HEK293 (cell line): ENCODE measurements around the gene FAAP100.

ENCODE experiments used
- GLIS2 ChIP-seq: fragments of 450-650 bp; formaldehyde crosslinking; IDR thresholded peaks from 2 replicates; pipeline ENCODE4 v1.5.1; 2016; ENCODE audit warnings: missing biosample characterization, missing genetic modification characterization
- HOXC10 ChIP-seq: sonication (generic); formaldehyde crosslinking; IDR thresholded peaks from 2 replicates; pipeline ENCODE4 v1.8.1; 2023; ENCODE audit warnings: mild to moderate bottlenecking, missing genetic modification reagents
- HOXD13 ChIP-seq: sonication (generic); formaldehyde crosslinking; IDR thresholded peaks from 2 replicates; pipeline ENCODE4 v1.8.0; 2022; ENCODE audit warnings: missing genetic modification reagents, borderline replicate concordance
- KLF9 ChIP-seq: fragments of 450-650 bp; formaldehyde crosslinking; IDR thresholded peaks from 2 replicates; pipeline ENCODE4 v1.5.1; 2016; ENCODE audit warnings: missing biosample characterization, missing genetic modification characterization, low read depth
- MEIS1 ChIP-seq: sonication (generic); formaldehyde crosslinking; IDR thresholded peaks from 2 replicates; pipeline ENCODE4 v1.8.1; 2022; ENCODE audit warnings: missing genetic modification reagents, mild to moderate bottlenecking, borderline replicate concordance
- SALL2 ChIP-seq: fragments of 450-650 bp; formaldehyde crosslinking; IDR thresholded peaks from 2 replicates; pipeline ENCODE4 v1.5.0; 2017; ENCODE audit warnings: missing biosample characterization, mild to moderate bottlenecking, missing genetic modification characterization, borderline replicate concordance
- SCRT2 ChIP-seq: fragments of 450-650 bp; formaldehyde crosslinking; IDR thresholded peaks from 2 replicates; pipeline ENCODE4 v1.5.1; 2016; ENCODE audit warnings: missing biosample characterization, missing genetic modification characterization
- SP3 ChIP-seq: fragments of 450-650 bp; formaldehyde crosslinking; IDR thresholded peaks from 2 replicates; pipeline ENCODE4 v1.5.1; 2016; ENCODE audit warnings: missing biosample characterization, missing genetic modification characterization
- TRIM28 ChIP-seq: IDR thresholded peaks from 2 replicates; pipeline ENCODE4 v1.6.1; 2011; ENCODE audit warnings: low read length, control low read depth, borderline replicate concordance
- ZBTB21 ChIP-seq: fragments of 450-650 bp; formaldehyde crosslinking; IDR thresholded peaks from 2 replicates; pipeline ENCODE4 v1.5.1; 2017; ENCODE audit warnings: missing biosample characterization, missing genetic modification characterization
- ZFP3 ChIP-seq: fragments of 450-650 bp; formaldehyde crosslinking; IDR thresholded peaks from 2 replicates; pipeline ENCODE4 v1.5.1; 2016; ENCODE audit warnings: low read depth, missing biosample characterization, missing genetic modification characterization
- ZFP41 ChIP-seq: fragments of 450-650 bp; formaldehyde crosslinking; IDR thresholded peaks from 2 replicates; pipeline ENCODE4 v1.5.1; 2016; ENCODE audit warnings: missing biosample characterization, missing genetic modification characterization, borderline replicate concordance
- ZIC2 ChIP-seq: fragments of 450-650 bp; formaldehyde crosslinking; IDR thresholded peaks from 2 replicates; pipeline ENCODE4 v1.5.1; 2016; ENCODE audit warnings: missing biosample characterization, missing genetic modification characterization
- ZNF112 ChIP-seq: fragments of 450-650 bp; formaldehyde crosslinking; IDR thresholded peaks from 2 replicates; pipeline ENCODE4 v1.5.0; 2017; ENCODE audit warnings: missing biosample characterization, missing genetic modification characterization
- ZNF184 ChIP-seq: fragments of 450-650 bp; IDR thresholded peaks from 2 replicates; pipeline ENCODE4 v1.5.1; 2018; ENCODE audit warnings: missing biosample characterization, mild to moderate bottlenecking, missing genetic modification characterization
- ZNF221 ChIP-seq: fragments of 450-650 bp; formaldehyde crosslinking; IDR thresholded peaks from 2 replicates; pipeline ENCODE4 v1.5.1; 2017; ENCODE audit warnings: missing biosample characterization, missing genetic modification characterization, borderline replicate concordance
- ZNF341 ChIP-seq: fragments of 450-650 bp; formaldehyde crosslinking; IDR thresholded peaks from 2 replicates; pipeline ENCODE4; 2016; ENCODE audit warnings: low read depth, missing biosample characterization, missing genetic modification characterization
- ZNF391 ChIP-seq: fragments of 450-650 bp; formaldehyde crosslinking; IDR thresholded peaks from 2 replicates; pipeline ENCODE4 v1.5.1; 2016; ENCODE audit warnings: low read depth, missing biosample characterization, missing genetic modification characterization, borderline replicate concordance
- ZNF416 ChIP-seq: fragments of 450-650 bp; formaldehyde crosslinking; IDR thresholded peaks from 2 replicates; pipeline ENCODE4 v1.5.1; 2016; ENCODE audit warnings: missing biosample characterization, missing genetic modification characterization
- ZNF426 ChIP-seq: fragments of 450-650 bp; formaldehyde crosslinking; IDR thresholded peaks from 2 replicates; pipeline ENCODE4 v1.5.1; 2017; ENCODE audit warnings: missing biosample characterization, missing genetic modification characterization, mild to moderate bottlenecking, inconsistent platforms, moderate library complexity
- ZNF433 ChIP-seq: fragments of 450-650 bp; formaldehyde crosslinking; IDR thresholded peaks from 2 replicates; pipeline ENCODE4 v1.5.1; 2016; ENCODE audit warnings: missing biosample characterization, missing genetic modification characterization, low read depth
- ZNF521 ChIP-seq: fragments of 450-650 bp; formaldehyde crosslinking; IDR thresholded peaks from 2 replicates; pipeline ENCODE4 v1.5.1; 2017; ENCODE audit warnings: missing biosample characterization, mild to moderate bottlenecking, missing genetic modification characterization
- ZNF555 ChIP-seq: fragments of 450-650 bp; formaldehyde crosslinking; conservative IDR thresholded peaks from 2 replicates; pipeline ENCODE4 v1.5.1; 2017; ENCODE audit warnings: missing biosample characterization, mild to moderate bottlenecking, missing genetic modification characterization, inconsistent platforms
- ZNF610 ChIP-seq: fragments of 450-650 bp; formaldehyde crosslinking; IDR thresholded peaks from 2 replicates; pipeline ENCODE4 v1.5.1; 2016; ENCODE audit warnings: missing biosample characterization, missing genetic modification characterization, borderline replicate concordance
- ZNF626 ChIP-seq: fragments of 450-650 bp; sonication (Bioruptor Pico); formaldehyde crosslinking; IDR thresholded peaks from 2 replicates; pipeline ENCODE4 v1.5.1; 2018; ENCODE audit warnings: missing biosample characterization, missing genetic modification characterization, inconsistent platforms
- ZNF664 ChIP-seq: fragments of 450-650 bp; formaldehyde crosslinking; IDR thresholded peaks from 2 replicates; pipeline ENCODE4 v1.5.1; 2016; ENCODE audit warnings: missing biosample characterization, missing genetic modification characterization
- ZNF747 ChIP-seq: fragments of 450-650 bp; formaldehyde crosslinking; IDR thresholded peaks from 2 replicates; pipeline ENCODE4 v1.5.1; 2016; ENCODE audit warnings: missing biosample characterization, missing genetic modification characterization
- ZSCAN30 ChIP-seq: fragments of 450-650 bp; IDR thresholded peaks from 2 replicates; pipeline ENCODE4 v1.5.1; 2018; ENCODE audit warnings: missing biosample characterization, mild to moderate bottlenecking, missing genetic modification characterization, moderate library complexity
- ZSCAN4 ChIP-seq: fragments of 450-650 bp; formaldehyde crosslinking; IDR thresholded peaks from 2 replicates; pipeline ENCODE4 v1.5.1; 2017; ENCODE audit warnings: missing biosample characterization, missing genetic modification characterization
- ZXDB ChIP-seq: fragments of 450-650 bp; formaldehyde crosslinking; IDR thresholded peaks from 2 replicates; pipeline ENCODE4 v1.5.1; 2016; ENCODE audit warnings: missing biosample characterization, missing genetic modification characterization
- TF ChIP-seq, protein P1 (sequence below): fragments of 450-650 bp; formaldehyde crosslinking; IDR thresholded peaks from 2 replicates; pipeline ENCODE4 v1.5.1; 2016; ENCODE audit warnings: missing biosample characterization, missing genetic modification characterization, borderline replicate concordance
- TF ChIP-seq, protein P2 (sequence below): fragments of 450-650 bp; IDR thresholded peaks from 2 replicates; pipeline ENCODE4 v1.5.1; 2018; ENCODE audit warnings: missing biosample characterization, mild to moderate bottlenecking, missing genetic modification characterization
- TF ChIP-seq, protein P3 (sequence below): fragments of 450-650 bp; formaldehyde crosslinking; IDR thresholded peaks from 2 replicates; pipeline ENCODE4 v1.5.1; 2017; ENCODE audit warnings: missing biosample characterization, mild to moderate bottlenecking, missing genetic modification characterization, moderate library complexity

FAAP100 gene

DNA sequence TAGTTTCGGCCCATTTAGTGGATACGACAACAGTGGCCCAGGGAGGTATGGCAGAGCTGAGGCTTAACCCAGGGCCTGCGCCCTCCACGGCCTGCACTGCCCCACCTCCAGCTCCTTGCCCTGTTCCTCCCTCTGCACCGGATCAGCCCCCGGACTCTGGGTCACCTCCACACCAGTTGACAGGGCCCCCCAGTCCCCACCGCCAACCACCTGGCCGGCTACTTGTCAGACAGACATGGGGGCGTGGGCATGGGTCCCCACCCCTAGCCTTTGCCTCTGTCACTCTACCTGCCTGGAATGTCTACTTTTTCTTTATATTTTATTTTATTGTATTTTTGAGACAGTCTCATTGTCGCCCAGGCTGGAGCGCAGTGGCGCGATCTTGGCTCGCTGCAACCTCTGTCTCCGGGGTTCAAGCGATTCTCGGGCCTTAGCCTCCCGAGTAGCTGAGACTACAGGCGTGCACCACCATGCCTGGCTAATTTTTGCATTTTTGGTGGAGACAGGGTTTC is 36.6 kb downstream of the FAAP100 start (continued):
- TF ChIP-seq ZNF626 (no peak), ZNF341 (peak; percentile 36), ZNF521 (tag by site-specific recombination) (no peak), ZNF112 (tag by site-specific recombination) (no peak), ZSCAN4 (tag by site-specific recombination) (no peak), SCRT2 (tag by site-specific recombination) (no peak), SP3 (tag by site-specific recombination) (peak; percentile 51), GLIS2 (0 out of 2 replicates have a peak, but pooled peaks have one; percentile 2), HOXD13 (CRISPR knock-in tag) (no peak), KLF9 (tag by site-specific recombination) (peak; percentile 7; the same call in 1 of the 2 replicates), ZIC2 (no peak), ZNF221 (tag by site-specific recombination) (no peak), ZBTB21 (tag by site-specific recombination) (no peak), ZNF664 (tag by site-specific recombination) (no peak), HOXC10 (CRISPR knock-in tag) (no peak), SALL2 (tag by site-specific recombination) (no peak), ZNF184 (tag by site-specific recombination) (no peak), ZNF416 (tag by site-specific recombination) (no peak), ZFP41 (tag by site-specific recombination) (no peak), ZNF433 (tag by site-specific recombination) (no peak), ZNF747 (tag by site-specific recombination) (no peak), ZFP3 (tag by site-specific recombination) (no peak), ZNF391 (tag by site-specific recombination) (no peak), ZSCAN30 (tag by site-specific recombination) (no peak), ZNF426 (tag by site-specific recombination) (no peak), MEIS1 (CRISPR knock-in tag) (no peak), ZNF610 (tag by site-specific recombination) (no peak), ZXDB (no peak), ZNF555 (tag by site-specific recombination) (no peak), TRIM28 (no peak)
- TF ChIP-seq, protein P1, sequence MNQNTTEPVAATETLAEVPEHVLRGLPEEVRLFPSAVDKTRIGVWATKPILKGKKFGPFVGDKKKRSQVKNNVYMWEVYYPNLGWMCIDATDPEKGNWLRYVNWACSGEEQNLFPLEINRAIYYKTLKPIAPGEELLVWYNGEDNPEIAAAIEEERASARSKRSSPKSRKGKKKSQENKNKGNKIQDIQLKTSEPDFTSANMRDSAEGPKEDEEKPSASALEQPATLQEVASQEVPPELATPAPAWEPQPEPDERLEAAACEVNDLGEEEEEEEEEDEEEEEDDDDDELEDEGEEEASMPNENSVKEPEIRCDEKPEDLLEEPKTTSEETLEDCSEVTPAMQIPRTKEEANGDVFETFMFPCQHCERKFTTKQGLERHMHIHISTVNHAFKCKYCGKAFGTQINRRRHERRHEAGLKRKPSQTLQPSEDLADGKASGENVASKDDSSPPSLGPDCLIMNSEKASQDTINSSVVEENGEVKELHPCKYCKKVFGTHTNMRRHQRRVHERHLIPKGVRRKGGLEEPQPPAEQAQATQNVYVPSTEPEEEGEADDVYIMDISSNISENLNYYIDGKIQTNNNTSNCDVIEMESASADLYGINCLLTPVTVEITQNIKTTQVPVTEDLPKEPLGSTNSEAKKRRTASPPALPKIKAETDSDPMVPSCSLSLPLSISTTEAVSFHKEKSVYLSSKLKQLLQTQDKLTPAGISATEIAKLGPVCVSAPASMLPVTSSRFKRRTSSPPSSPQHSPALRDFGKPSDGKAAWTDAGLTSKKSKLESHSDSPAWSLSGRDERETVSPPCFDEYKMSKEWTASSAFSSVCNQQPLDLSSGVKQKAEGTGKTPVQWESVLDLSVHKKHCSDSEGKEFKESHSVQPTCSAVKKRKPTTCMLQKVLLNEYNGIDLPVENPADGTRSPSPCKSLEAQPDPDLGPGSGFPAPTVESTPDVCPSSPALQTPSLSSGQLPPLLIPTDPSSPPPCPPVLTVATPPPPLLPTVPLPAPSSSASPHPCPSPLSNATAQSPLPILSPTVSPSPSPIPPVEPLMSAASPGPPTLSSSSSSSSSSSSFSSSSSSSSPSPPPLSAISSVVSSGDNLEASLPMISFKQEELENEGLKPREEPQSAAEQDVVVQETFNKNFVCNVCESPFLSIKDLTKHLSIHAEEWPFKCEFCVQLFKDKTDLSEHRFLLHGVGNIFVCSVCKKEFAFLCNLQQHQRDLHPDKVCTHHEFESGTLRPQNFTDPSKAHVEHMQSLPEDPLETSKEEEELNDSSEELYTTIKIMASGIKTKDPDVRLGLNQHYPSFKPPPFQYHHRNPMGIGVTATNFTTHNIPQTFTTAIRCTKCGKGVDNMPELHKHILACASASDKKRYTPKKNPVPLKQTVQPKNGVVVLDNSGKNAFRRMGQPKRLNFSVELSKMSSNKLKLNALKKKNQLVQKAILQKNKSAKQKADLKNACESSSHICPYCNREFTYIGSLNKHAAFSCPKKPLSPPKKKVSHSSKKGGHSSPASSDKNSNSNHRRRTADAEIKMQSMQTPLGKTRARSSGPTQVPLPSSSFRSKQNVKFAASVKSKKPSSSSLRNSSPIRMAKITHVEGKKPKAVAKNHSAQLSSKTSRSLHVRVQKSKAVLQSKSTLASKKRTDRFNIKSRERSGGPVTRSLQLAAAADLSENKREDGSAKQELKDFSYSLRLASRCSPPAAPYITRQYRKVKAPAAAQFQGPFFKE (tag by site-specific recombination) = no peak
- TF ChIP-seq, protein P2, sequence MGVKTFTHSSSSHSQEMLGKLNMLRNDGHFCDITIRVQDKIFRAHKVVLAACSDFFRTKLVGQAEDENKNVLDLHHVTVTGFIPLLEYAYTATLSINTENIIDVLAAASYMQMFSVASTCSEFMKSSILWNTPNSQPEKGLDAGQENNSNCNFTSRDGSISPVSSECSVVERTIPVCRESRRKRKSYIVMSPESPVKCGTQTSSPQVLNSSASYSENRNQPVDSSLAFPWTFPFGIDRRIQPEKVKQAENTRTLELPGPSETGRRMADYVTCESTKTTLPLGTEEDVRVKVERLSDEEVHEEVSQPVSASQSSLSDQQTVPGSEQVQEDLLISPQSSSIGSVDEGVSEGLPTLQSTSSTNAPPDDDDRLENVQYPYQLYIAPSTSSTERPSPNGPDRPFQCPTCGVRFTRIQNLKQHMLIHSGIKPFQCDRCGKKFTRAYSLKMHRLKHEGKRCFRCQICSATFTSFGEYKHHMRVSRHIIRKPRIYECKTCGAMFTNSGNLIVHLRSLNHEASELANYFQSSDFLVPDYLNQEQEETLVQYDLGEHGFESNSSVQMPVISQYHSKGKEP = no peak
- TF ChIP-seq, protein P3, sequence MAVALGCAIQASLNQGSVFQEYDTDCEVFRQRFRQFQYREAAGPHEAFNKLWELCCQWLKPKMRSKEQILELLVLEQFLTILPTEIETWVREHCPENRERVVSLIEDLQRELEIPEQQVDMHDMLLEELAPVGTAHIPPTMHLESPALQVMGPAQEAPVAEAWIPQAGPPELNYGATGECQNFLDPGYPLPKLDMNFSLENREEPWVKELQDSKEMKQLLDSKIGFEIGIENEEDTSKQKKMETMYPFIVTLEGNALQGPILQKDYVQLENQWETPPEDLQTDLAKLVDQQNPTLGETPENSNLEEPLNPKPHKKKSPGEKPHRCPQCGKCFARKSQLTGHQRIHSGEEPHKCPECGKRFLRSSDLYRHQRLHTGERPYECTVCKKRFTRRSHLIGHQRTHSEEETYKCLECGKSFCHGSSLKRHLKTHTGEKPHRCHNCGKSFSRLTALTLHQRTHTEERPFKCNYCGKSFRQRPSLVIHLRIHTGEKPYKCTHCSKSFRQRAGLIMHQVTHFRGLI (tag by site-specific recombination) = no peak
